WERI-Rb-1 (cell line): ENCODE data around the gene PCSK6.

Source experiments
- DNase-seq: peaks from one replicate; pipeline ENCODE4 v3.0.0-alpha.2; 2020
- H3K27ac ChIP-seq: fragments of 250-450 bp; sonication (Bioruptor Pico); 2 replicates; pipeline ENCODE4 v1.5.1; 2020; ENCODE audit warnings: mild to moderate bottlenecking, moderate library complexity
- H3K27me3 ChIP-seq: fragments of 250-450 bp; sonication (Bioruptor Pico); 2 replicates; pipeline ENCODE4 v1.5.1; 2021; ENCODE audit warnings: mild to moderate bottlenecking, low read depth, moderate library complexity; ENCODE audit not compliant: insufficient read depth, severe bottlenecking
- H3K36me3 ChIP-seq: fragments of 250-450 bp; sonication (Bioruptor Pico); 2 replicates; pipeline ENCODE4 v1.5.1; 2020; ENCODE audit warnings: mild to moderate bottlenecking, moderate library complexity
- H3K4me3 ChIP-seq: 2 replicates; pipeline ENCODE4 v1.5.1; 2011; ENCODE audit warnings: low read depth, mild to moderate bottlenecking, control low read depth, low read length
- H3K9me3 ChIP-seq: fragments of 250-450 bp; sonication (Bioruptor Pico); 2 replicates; pipeline ENCODE4 v1.5.1; 2021; ENCODE audit warnings: mild to moderate bottlenecking, moderate library complexity; ENCODE audit not compliant: severe bottlenecking
- CTCF ChIP-seq: IDR thresholded peaks from 2 replicates; pipeline ENCODE4 v1.5.1; 2011; ENCODE audit warnings: low read depth, mild to moderate bottlenecking, control low read depth, inconsistent platforms, low read length

PCSK6 gene

GRCh38 chr15:101322854-101323477, 166.5 kb downstream of the PCSK6 start:
- Histone ChIP-seq H3K4me3 (no peak overlapping the region), H3K36me3 (no peaks in the 10 kb centered on the region), H3K27ac (no peak overlapping the region), H3K27me3 (no peaks in the 10 kb centered on the region), H3K9me3 (no peaks in the 10 kb centered on the region)
- DNase-seq = no peak
- no peak for TF ChIP-seq CTCF

DNA sequence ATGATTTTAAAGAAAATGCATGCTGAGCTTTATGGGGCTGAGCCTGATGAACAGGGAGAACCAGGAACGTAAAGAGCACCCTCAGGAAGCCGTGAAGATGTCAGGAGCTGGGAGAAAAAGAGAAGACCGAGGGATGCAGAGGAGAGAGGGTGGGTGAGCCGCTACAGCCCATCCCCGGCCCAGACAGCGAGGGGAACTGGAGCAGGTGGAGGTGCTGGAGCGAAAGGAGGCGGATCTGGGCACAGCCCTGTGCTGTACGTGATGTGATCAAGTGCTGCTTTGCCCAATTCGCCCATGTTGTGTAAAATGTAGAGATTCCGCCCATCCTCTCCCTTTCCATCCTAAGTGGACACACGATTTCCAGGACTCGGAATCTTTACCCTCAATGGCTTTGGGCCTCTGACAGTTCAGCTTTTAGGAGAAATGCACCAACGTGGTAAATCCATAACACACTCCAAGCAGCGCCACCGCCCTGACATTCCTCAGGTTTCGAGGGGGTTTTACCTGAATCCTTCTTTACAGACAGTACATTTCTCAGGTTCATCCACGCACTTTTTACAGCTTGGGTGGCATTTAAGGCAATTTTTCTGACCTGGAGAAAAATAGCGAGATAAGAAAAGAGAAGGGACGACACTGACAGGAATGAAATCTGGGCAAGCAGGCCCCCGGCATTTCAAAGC, 167.4 kb downstream of the PCSK6 start:
- DNase-seq = no peak
- Histone ChIP-seq H3K27ac (no peak overlapping the region), H3K9me3 (no peaks in the 10 kb centered on the region), H3K4me3 (no peak overlapping the region), H3K36me3 (no peaks in the 10 kb centered on the region), H3K27me3 (no peaks in the 10 kb centered on the region)
- no peak for TF ChIP-seq CTCF

GRCh38 chr15:101320501-101321052, 168.9 kb downstream of the PCSK6 start:
- Histone ChIP-seq H3K4me3 (no peak overlapping the region), H3K27me3 (no peaks in the 10 kb centered on the region), H3K36me3 (no peaks in the 10 kb centered on the region), H3K9me3 (no peaks in the 10 kb centered on the region), H3K27ac (no peak overlapping the region)
- DNase-seq = peak; percentile 86
- peak; percentile 84 for TF ChIP-seq CTCF

DNA sequence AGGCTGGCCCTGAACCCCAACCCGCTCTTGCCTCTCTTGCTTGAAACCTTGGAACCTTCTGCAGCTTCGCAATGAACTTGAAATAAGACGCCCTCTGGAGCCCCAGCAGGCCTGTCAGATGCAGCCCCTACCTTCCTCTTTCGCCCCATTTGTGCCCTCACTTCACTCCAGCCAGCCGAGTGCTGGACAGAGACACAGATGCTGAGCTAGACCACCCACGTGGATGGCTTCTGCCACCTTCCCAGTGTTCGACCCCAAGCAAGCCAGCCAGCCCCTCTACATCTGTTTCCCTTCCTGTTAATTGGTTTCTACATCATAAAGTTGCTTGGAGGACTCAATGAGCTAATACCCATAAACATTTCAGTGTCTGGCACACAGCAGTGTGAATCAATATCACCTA, 170.7 kb downstream of the PCSK6 start:
- Histone ChIP-seq H3K4me3 (no peak overlapping the region), H3K27me3 (no peaks in the 10 kb centered on the region), H3K9me3 (no peaks in the 10 kb centered on the region), H3K27ac (no peak overlapping the region), H3K36me3 (no peaks in the 10 kb centered on the region)
- no peak for TF ChIP-seq CTCF
- DNase-seq = no peak

GRCh38 chr15:101318147-101318819, 171.2 kb downstream of the PCSK6 start:
- TF ChIP-seq CTCF = no peak
- Histone ChIP-seq H3K27ac (no peak overlapping the region), H3K4me3 (no peak overlapping the region), H3K9me3 (no peaks in the 10 kb centered on the region), H3K36me3 (no peaks in the 10 kb centered on the region), H3K27me3 (no peaks in the 10 kb centered on the region)
- DNase-seq = no peak
